HCT116 (cell line): ENCODE measurements around the gene DENND4B. TPM values are rescaled to one million over a fixed set of nuclear protein-coding genes. Genes with fewer than 3 reads are reported as not detected.
"Not testable (repeated sequence)": the region's sequence is repeated elsewhere in the genome, so short reads cannot be mapped to it uniquely, and the experiment has no call there.

Experiments
- ATAC-seq: fragments of 200-7000 bp; cut with Tn5 transposase; 2 replicates; pipeline ENCODE4 v1.9.1; 2020; ENCODE audit warnings: mild to moderate bottlenecking, moderate library complexity
- BruUV-seq: library from RNA; stranded (reverse); fragments of 400-500 nt; replicated peaks from 2 replicates; lab custom pipeline; 2021; lab: Mats Ljungman, UMichigan
- CTCF ChIA-PET: fragments of 300-600 bp; sonication (Branson Sonifier 250); formaldehyde crosslinking; loops from one replicate; lab custom pipeline; 2021; ENCODE audit warnings: antibody characterized with exemption; lab: Charles Lee
- POLR2A ChIA-PET: fragments of 300-600, 350-600 bp; sonication (Branson Sonifier 250); formaldehyde crosslinking; loops from one replicate; lab custom pipeline; 2021; ENCODE audit warnings: antibody characterized with exemption; lab: Charles Lee
- RAD21 ChIA-PET, 2 experiments: fragments of 300-600 bp; sonication (Branson Sonifier 250); formaldehyde crosslinking; loops; one replicate each; lab custom pipeline; 2023; ENCODE audit warnings: low total read pairs in 2 of 2; ENCODE audit not compliant: uncharacterized antibody in 2 of 2, unreplicated experiment in 2 of 2, low non-redundant PET in 1 of 2; lab: Charles Lee
- DNase-seq: peaks from one replicate; pipeline ENCODE4 v3.0.0-alpha.2; 2010; ENCODE audit warnings: low read depth, low spot score
- H2AFZ ChIP-seq: fragments of 200-600 bp; shearing (Covaris generic), sonication (generic); 2 replicates; pipeline ENCODE4 v1.6.1; 2017; ENCODE audit warnings: low read depth, mixed run types, mixed read lengths, antibody characterized with exemption, low read length; ENCODE audit not compliant: poor library complexity, severe bottlenecking
- H3K27ac ChIP-seq: 2 replicates; pipeline ENCODE4 v1.5.1; 2012; ENCODE audit warnings: low read depth, low read length
- H3K27me3 ChIP-seq: fragments of 200-600 bp; sonication (generic); 2 replicates; pipeline ENCODE4 v1.6.1; 2016; ENCODE audit warnings: mixed run types, low read length, mixed read lengths; ENCODE audit not compliant: insufficient read depth
- H3K36me3 ChIP-seq, 2 experiments: fragments of 200-500 bp in 1 of 2; fragments of 200-600 bp in 1 of 2; sonication (Bioruptor generic) in 1 of 2; sonication (generic) in 1 of 2; 2 replicates each; pipeline versions ENCODE4 v1.5.1 to v1.6.1; 2014 to 2016; ENCODE audit warnings: low read length in 2 of 2, inconsistent platforms in 1 of 2, mixed read lengths in 1 of 2, mixed run types in 1 of 2; ENCODE audit not compliant: insufficient read depth in 2 of 2, control insufficient read depth in 1 of 2
- H3K4me1 ChIP-seq, 2 experiments: fragments of 200-600 bp in 1 of 2; sonication (generic) in 1 of 2; 2 replicates each; pipeline versions ENCODE4 v1.5.1 to v1.6.1; 2012 to 2017; ENCODE audit warnings: low read length in 2 of 2, inconsistent platforms in 1 of 2, mild to moderate bottlenecking in 1 of 2, mixed read lengths in 1 of 2, mixed run types in 1 of 2, moderate library complexity in 1 of 2; ENCODE audit not compliant: insufficient read depth in 2 of 2, control insufficient read depth in 1 of 2
- H3K4me2 ChIP-seq: fragments of 200-600 bp; sonication (generic); 2 replicates; pipeline ENCODE4 v1.6.1; 2017; ENCODE audit warnings: mixed run types, low read length, mixed read lengths
- H3K4me3 ChIP-seq, 2 experiments: fragments of 200-600 bp in 1 of 2; sonication (generic) in 1 of 2; replicated peaks in 1 of 2; 2 replicates each; pipeline ENCODE4 v1.5.1; 2011 to 2016; ENCODE audit warnings: low read length in 2 of 2, control low read depth in 1 of 2, low read depth in 1 of 2, mild to moderate bottlenecking in 1 of 2, mixed read lengths in 1 of 2, mixed run types in 1 of 2
- H3K79me2 ChIP-seq: fragments of 200-600 bp; sonication (generic); 2 replicates; pipeline ENCODE4 v1.6.1; 2017; ENCODE audit warnings: mild to moderate bottlenecking, mixed run types, low read length, moderate library complexity, mixed read lengths; ENCODE audit not compliant: insufficient read depth
- H3K9ac ChIP-seq: fragments of 200-600 bp; sonication (generic); 2 replicates; pipeline ENCODE4 v1.6.1; 2016; ENCODE audit warnings: low read length, mixed read lengths
- H3K9me2 ChIP-seq: fragments of 200-600 bp; sonication (generic), shearing (Covaris generic); 2 replicates; pipeline ENCODE4 v1.6.1; 2017; ENCODE audit warnings: mixed run types, mild to moderate bottlenecking, moderate library complexity; ENCODE audit not compliant: insufficient read depth
- H3K9me3 ChIP-seq, 2 experiments: fragments of 200-500 bp in 1 of 2; fragments of 200-600 bp in 1 of 2; sonication (Bioruptor generic) in 1 of 2; sonication (generic) in 1 of 2; 2 replicates each; pipeline ENCODE4 v1.6.1; 2014 to 2017; ENCODE audit warnings: low read length in 2 of 2, mixed read lengths in 2 of 2, inconsistent platforms in 1 of 2, low read depth in 1 of 2, mild to moderate bottlenecking in 1 of 2, mixed run types in 1 of 2, moderate library complexity in 1 of 2; ENCODE audit not compliant: control insufficient read depth in 1 of 2, insufficient read depth in 1 of 2
- H4K20me1 ChIP-seq: fragments of 200-600 bp; sonication (generic), shearing (Covaris generic); 2 replicates; pipeline ENCODE4 v1.6.1; 2017; ENCODE audit warnings: mixed run types, mild to moderate bottlenecking, moderate library complexity; ENCODE audit not compliant: insufficient read depth
- ELF1 ChIP-seq: IDR thresholded peaks from 2 replicates; pipeline ENCODE4 v1.6.1; 2012; ENCODE audit warnings: low read depth, borderline replicate concordance
- EZH2 ChIP-seq: fragments of 200-600 bp; sonication (generic); IDR thresholded peaks from 2 replicates; pipeline ENCODE4 v1.6.1; 2017; ENCODE audit warnings: antibody characterized with exemption, mixed run types
- YY1 ChIP-seq: IDR thresholded peaks from 2 replicates; pipeline ENCODE4 v1.6.1; 2011; ENCODE audit warnings: low read length, low read depth, moderate library complexity, mild to moderate bottlenecking; ENCODE audit not compliant: insufficient replicate concordance; ENCODE audit errors: extremely low read depth
- intact Hi-C: fragments of 100-400 bp; cut with micrococcal nuclease; formaldehyde crosslinking; loops from 2 replicates; pipeline ENCODE4 v1.10.0; 2022
- total RNA-seq: library from RNA; stranded (reverse); gene quantifications from one replicate; pipeline ENCODE4 v1.2.1, GENCODE V29; 2021; ENCODE audit not compliant: unreplicated experiment

DENND4B gene
- total RNA-seq, 1 experiment from 2014 or later: 70.8 TPM

DNA sequence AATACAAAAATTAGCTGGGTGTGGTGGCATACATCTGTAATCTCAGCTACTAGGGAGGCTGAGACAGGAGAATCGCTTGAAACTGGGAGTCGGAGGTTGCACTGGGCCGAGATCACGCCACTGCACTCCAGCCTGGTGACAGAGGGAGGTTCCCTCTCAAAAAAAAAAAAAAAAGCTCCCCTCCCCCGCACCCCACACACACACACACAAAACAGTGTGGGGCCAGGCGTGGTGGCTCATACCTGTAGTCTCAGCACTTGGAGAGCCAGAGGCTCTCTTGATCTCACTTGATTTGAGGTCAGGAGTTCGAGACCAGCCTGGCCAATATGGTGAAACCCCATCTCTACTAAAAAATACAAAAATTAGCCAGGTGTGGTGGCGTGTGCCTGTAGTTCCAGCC, 40.6 kb downstream of the DENND4B start:
- Histone ChIP-seq H3K79me2 (peaks cover 85% of the 10 kb centered on the region), H3K4me2 (peak overlapping the region; percentile 21; the same call in 1 of the 2 replicates), H3K4me1 (peaks cover 0 to 22% of the 10 kb centered on the region in 2 experiments; a peak in 3 of 4 replicates)
- H3K9me3 ChIP-seq, DNase-seq, H3K9me2 ChIP-seq, H3K27me3 ChIP-seq, H3K9ac ChIP-seq, POLR2A ChIA-PET, H3K4me3 ChIP-seq, H4K20me1 ChIP-seq, H3K27ac ChIP-seq, RAD21 ChIA-PET, H3K36me3 ChIP-seq, H2AFZ ChIP-seq, ATAC-seq, CTCF ChIA-PET, BruUV-seq: not testable (repeated sequence)
- intact Hi-C loops: loop anchor here (10.0 kb wide), 1 partner anchor 51 kb away; no protein-coding TSS in a partner anchor

DNA sequence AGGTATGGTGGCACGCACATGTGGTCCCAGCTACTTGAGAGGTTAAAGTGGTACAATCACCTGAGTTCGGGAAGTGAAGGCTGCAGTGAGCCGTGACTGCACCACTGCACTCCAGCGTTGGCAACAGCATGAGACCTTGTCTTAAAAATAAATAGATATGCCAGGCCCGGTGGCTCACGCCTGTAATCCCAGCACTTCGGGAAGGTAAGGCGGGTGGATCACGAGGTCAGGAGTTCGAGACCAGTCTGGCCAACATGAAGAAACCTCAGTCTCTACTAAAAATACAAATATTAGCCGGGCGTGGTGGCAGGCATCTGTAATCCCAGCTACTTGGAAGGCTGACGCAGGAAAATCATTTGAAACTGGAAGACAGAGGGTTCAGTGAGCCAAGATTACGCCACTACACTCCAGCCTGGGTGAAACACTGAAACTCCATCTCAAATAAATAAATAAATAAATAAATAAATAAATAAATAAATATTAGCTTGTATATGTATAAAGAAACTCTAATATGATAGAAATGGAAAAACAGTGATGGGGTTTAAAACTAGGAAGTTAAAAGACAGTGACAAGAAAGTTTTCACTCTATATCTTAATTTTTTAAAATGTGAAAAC, 42.6 kb downstream of the DENND4B start:
- CTCF ChIA-PET: no interaction called here
- BruUV-seq: no TSS peak
- RAD21 ChIA-PET: no interaction called here
- ATAC-seq (no peak), DNase-seq (no peak)
- TF ChIP-seq ELF1: no peak
- TF ChIP-seq YY1: no peak
- TF ChIP-seq EZH2: no peak
- TF ChIP-seq, all 23 proteins: peak for 0
- H3K36me3 ChIP-seq: 0 out of 4 replicates have a peak, but pooled peaks cover 0 to 3% of the 10 kb centered on the region in 2 experiments
- H2AFZ ChIP-seq: no peak overlapping the region
- no peaks in the 10 kb centered on the region for H4K20me1 ChIP-seq
- no peaks in the 10 kb centered on the region for H3K27me3 ChIP-seq
- H3K4me1 ChIP-seq: peaks cover 0 to 22% of the 10 kb centered on the region in 2 experiments; a peak in 3 of 4 replicates
- no peak overlapping the region for H3K4me2 ChIP-seq
- H3K79me2 ChIP-seq: peaks cover 82% of the 10 kb centered on the region
- H3K4me3 ChIP-seq: no peak overlapping the region
- H3K9me2 ChIP-seq: no peaks in the 10 kb centered on the region
- intact Hi-C loops: loop anchor here (10.0 kb wide), 1 partner anchor 49 kb away; no protein-coding TSS in a partner anchor
- H3K9ac ChIP-seq: no peak overlapping the region
- no peaks in the 10 kb centered on the region for H3K9me3 ChIP-seq
- POLR2A ChIA-PET: no interaction called here
- H3K27ac ChIP-seq: no peak overlapping the region
